CD4-positive, alpha-beta memory T cell (primary cell): ENCODE data around the gene GRPR. TPM values are rescaled to one million over a fixed set of nuclear protein-coding genes. Genes with fewer than 3 reads are reported as not detected.
A peak's percentile ranks its signal among the peaks of the same experiment; 100 is the strongest.

Experiments used
- CTCF ChIA-PET: fragments of 350-600 bp; sonication (Branson Sonifier 250); formaldehyde crosslinking; loops from one replicate; lab custom pipeline; 2021; ENCODE audit warnings: inconsistent platforms; ENCODE audit not compliant: partially characterized antibody; lab: Charles Lee
- POLR2A ChIA-PET: fragments of 350-600 bp; sonication (Branson Sonifier 250); formaldehyde crosslinking; loops from one replicate; lab custom pipeline; 2021; ENCODE audit not compliant: partially characterized antibody; lab: Charles Lee
- DNase-seq, 5 donors: peaks; one replicate each; pipeline versions ENCODE4 v3.0.0 to v3.0.0-alpha.2; 2020 to 2022; ENCODE audit warnings: mixed read lengths in 1 of 5
- H3K27ac ChIP-seq: one replicate; pipeline ENCODE4 v1.7.0; 2013; ENCODE audit warnings: low read depth, low read length
- H3K27me3 ChIP-seq: 2 replicates; pipeline ENCODE4 v1.7.0; 2013; ENCODE audit warnings: mild to moderate bottlenecking, low read length, moderate library complexity; ENCODE audit not compliant: insufficient read depth
- H3K36me3 ChIP-seq: 2 replicates; pipeline ENCODE4 v1.7.0; 2013; ENCODE audit warnings: mild to moderate bottlenecking, low read length, moderate library complexity; ENCODE audit not compliant: insufficient read depth
- H3K4me1 ChIP-seq: 2 replicates; pipeline ENCODE4 v1.7.0; 2013; ENCODE audit warnings: mild to moderate bottlenecking, low read length, moderate library complexity; ENCODE audit not compliant: insufficient read depth
- H3K4me3 ChIP-seq, 2 donors: one replicate each; pipeline ENCODE4 v1.7.0; 2013; ENCODE audit warnings: low read length in 2 of 2, mild to moderate bottlenecking in 1 of 2
- H3K9me3 ChIP-seq, 2 donors: one replicate each; pipeline ENCODE4 v1.7.0; 2013; ENCODE audit warnings: low read length in 2 of 2, control low read depth in 1 of 2; ENCODE audit not compliant: control insufficient read depth in 1 of 2
- H3K27ac Mint-ChIP-seq, 7 donors: one replicate each; pipeline ENCODE4 v1.8.0; 2020 to 2021; ENCODE audit warnings: mixed read lengths in 7 of 7, mild to moderate bottlenecking in 6 of 7, inconsistent platforms in 3 of 7, moderate library complexity in 3 of 7
- H3K27me3 Mint-ChIP-seq, 2 donors: one replicate each; pipeline ENCODE4 v1.8.0; 2020 to 2021; ENCODE audit warnings: mixed read lengths in 2 of 2
- H3K36me3 Mint-ChIP-seq, 2 donors: one replicate each; pipeline ENCODE4 v1.8.0; 2020 to 2021; ENCODE audit warnings: mixed read lengths in 2 of 2, inconsistent platforms in 1 of 2, mild to moderate bottlenecking in 1 of 2
- H3K4me1 Mint-ChIP-seq, 4 donors: one replicate each; pipeline ENCODE4 v1.8.0; 2020 to 2021; ENCODE audit warnings: mixed read lengths in 4 of 4, mild to moderate bottlenecking in 1 of 4
- H3K4me3 Mint-ChIP-seq, 8 donors: one replicate each; pipeline ENCODE4 v1.8.0; 2020 to 2021; ENCODE audit warnings: mixed read lengths in 8 of 8, mild to moderate bottlenecking in 7 of 8, moderate library complexity in 6 of 8, inconsistent platforms in 3 of 8
- H3K9me3 Mint-ChIP-seq, 8 donors: one replicate each; pipeline ENCODE4 v1.8.0; 2020 to 2021; ENCODE audit warnings: mixed read lengths in 8 of 8, mild to moderate bottlenecking in 5 of 8, inconsistent platforms in 3 of 8, moderate library complexity in 1 of 8
- intact Hi-C: fragments of 100-400 bp; cut with micrococcal nuclease; formaldehyde crosslinking; loops from one replicate; pipeline ENCODE4 v1.15.1; 2023
- polyA plus RNA-seq, 2 donors: library from polyadenylated mRNA; unstranded; fragments of 300-500 nt; fragmentation: Illumina TruSeq; gene quantifications; one replicate each; pipeline ENCODE4 v1.2.3, GENCODE V29; 2021
- total RNA-seq, 2 experiments: library from RNA; stranded (reverse); gene quantifications; one replicate each; pipeline ENCODE4 v1.2.3, GENCODE V29; 2021

The GRPR gene
- total and polyA plus RNA-seq, 4 experiments from 2014 or later: 0.23 to 0.33 (median 0.24) TPM; not detected in 1

GRCh38 chrX:16089086-16089485, 34.3 kb upstream of the GRPR start:
- H3K27ac Mint-ChIP-seq: no peak overlapping the region
- no peak overlapping the region for H3K4me3 ChIP-seq
- H3K9me3 ChIP-seq: no peaks in the 10 kb centered on the region
- peaks cover 0 to 6% (median 0%) of the 10 kb centered on the region in 8 donors for H3K9me3 Mint-ChIP-seq
- no peaks in the 10 kb centered on the region for H3K4me1 Mint-ChIP-seq
- no peaks in the 10 kb centered on the region for H3K27me3 ChIP-seq
- ChIA-PET POLR2A (no interaction called here), CTCF (no interaction called here)
- no peaks in the 10 kb centered on the region for H3K36me3 ChIP-seq
- H3K4me1 ChIP-seq: no peaks in the 10 kb centered on the region
- H3K27me3 Mint-ChIP-seq: peaks cover 9 to 13% of the 10 kb centered on the region in 2 donors
- no peak for DNase-seq
- no peak overlapping the region for H3K4me3 Mint-ChIP-seq
- no peaks in the 10 kb centered on the region for H3K36me3 Mint-ChIP-seq
- no peak overlapping the region for H3K27ac ChIP-seq
- intact Hi-C loops: no loop called here

DNA sequence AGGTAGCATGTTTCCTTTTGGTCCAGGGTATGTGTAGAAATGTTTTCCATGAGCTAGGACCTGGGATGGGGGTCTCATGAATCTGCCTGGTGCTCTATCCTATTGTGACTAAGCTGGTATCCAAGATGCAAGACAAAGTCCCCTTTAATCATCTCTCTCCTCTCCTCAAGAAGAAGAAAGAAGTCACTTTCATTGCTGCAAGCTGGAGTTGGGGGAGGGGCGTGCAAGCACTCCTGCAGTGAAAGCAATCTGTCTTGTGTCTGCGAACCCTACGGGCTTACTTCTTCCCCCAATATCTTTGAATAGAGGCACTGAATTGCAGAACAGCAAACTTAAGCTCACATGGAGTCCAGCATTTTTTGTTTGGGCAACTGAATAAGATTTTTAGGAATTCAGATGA, 27.2 kb upstream of the GRPR start:
- no peak for DNase-seq
- H3K4me3 Mint-ChIP-seq: no peak overlapping the region
- Histone ChIP-seq H3K4me3 (no peak overlapping the region), H3K9me3 (no peaks in the 10 kb centered on the region), H3K27me3 (no peaks in the 10 kb centered on the region), H3K36me3 (no peaks in the 10 kb centered on the region), H3K27ac (no peak overlapping the region), H3K4me1 (no peaks in the 10 kb centered on the region)
- no peaks in the 10 kb centered on the region for H3K4me1 Mint-ChIP-seq
- peaks cover 10 to 12% of the 10 kb centered on the region in 2 donors for H3K27me3 Mint-ChIP-seq
- ChIA-PET POLR2A (no interaction called here), CTCF (no interaction called here)
- intact Hi-C loops: no loop called here
- no peak overlapping the region for H3K27ac Mint-ChIP-seq
- H3K36me3 Mint-ChIP-seq: no peaks in the 10 kb centered on the region
- H3K9me3 Mint-ChIP-seq: peaks cover 0 to 10% (median 4%) of the 10 kb centered on the region in 8 donors

DNA sequence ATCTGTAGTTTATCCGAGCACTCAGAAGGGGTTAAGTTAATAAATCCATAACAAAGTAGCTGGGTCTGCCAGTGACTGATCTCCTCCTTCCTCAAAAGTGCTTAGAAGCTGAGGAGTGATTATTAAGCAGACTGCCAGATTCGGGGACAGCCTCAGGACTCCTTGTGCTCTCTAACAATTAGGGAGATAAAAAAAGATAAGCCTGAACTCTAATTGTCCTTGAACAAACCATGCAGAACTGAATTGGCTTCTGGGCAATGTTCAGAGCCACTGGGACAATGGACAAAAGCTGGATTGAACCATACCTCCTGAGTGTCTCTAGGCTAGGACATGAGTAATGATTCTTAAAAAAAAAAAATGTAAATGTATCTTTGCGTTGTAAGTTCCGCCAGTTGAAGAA, 22.7 kb upstream of the GRPR start:
- intact Hi-C loops: no loop called here
- no peaks in the 10 kb centered on the region for H3K36me3 ChIP-seq
- Mint-ChIP-seq H3K9me3 (peaks cover 0 to 11% (median 0%) of the 10 kb centered on the region in 8 donors), H3K4me3 (no peak overlapping the region), H3K4me1 (no peaks in the 10 kb centered on the region), H3K27ac (no peak overlapping the region), H3K36me3 (no peaks in the 10 kb centered on the region), H3K27me3 (peaks cover 3 to 5% of the 10 kb centered on the region in 2 donors)
- no peaks in the 10 kb centered on the region for H3K9me3 ChIP-seq
- ChIA-PET CTCF (no interaction called here), POLR2A (no interaction called here)
- H3K4me3 ChIP-seq: no peak overlapping the region
- no peaks in the 10 kb centered on the region for H3K4me1 ChIP-seq
- no peak overlapping the region for H3K27ac ChIP-seq
- no peaks in the 10 kb centered on the region for H3K27me3 ChIP-seq
- no peak for DNase-seq

DNA sequence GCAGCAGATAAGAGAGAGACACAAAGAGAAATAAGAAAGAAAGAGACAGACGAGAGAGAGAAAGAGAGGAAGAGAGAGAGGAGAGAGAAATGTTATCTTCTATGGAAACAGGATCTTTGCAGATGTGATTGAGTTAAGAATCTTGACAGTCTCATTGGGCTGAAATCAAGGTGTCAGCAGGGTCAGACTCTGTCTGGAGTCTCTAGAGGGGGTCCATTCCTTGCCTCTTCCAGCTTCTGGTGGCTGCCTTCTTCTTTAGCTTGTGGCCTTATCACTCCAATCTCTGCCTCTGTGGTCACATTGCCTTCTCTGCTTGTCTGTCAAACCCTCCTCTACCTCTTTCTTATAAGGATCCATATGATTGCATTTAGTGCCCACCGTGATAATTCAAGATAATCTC, 21.8 kb upstream of the GRPR start:
- CTCF ChIA-PET: no interaction called here
- H3K4me3 ChIP-seq: no peak overlapping the region
- Mint-ChIP-seq H3K27ac (peak overlapping the region in 1 of 7 donors; percentile 54), H3K4me3 (no peak overlapping the region), H3K9me3 (peaks cover 0 to 10% (median 0%) of the 10 kb centered on the region in 8 donors), H3K4me1 (no peaks in the 10 kb centered on the region), H3K36me3 (no peaks in the 10 kb centered on the region), H3K27me3 (peaks cover 3 to 5% of the 10 kb centered on the region in 2 donors)
- H3K9me3 ChIP-seq: no peaks in the 10 kb centered on the region
- POLR2A ChIA-PET: no interaction called here
- intact Hi-C loops: no loop called here
- no peaks in the 10 kb centered on the region for H3K27me3 ChIP-seq
- DNase-seq: no peak
- H3K4me1 ChIP-seq: no peaks in the 10 kb centered on the region
- no peaks in the 10 kb centered on the region for H3K36me3 ChIP-seq
- no peak overlapping the region for H3K27ac ChIP-seq

DNA sequence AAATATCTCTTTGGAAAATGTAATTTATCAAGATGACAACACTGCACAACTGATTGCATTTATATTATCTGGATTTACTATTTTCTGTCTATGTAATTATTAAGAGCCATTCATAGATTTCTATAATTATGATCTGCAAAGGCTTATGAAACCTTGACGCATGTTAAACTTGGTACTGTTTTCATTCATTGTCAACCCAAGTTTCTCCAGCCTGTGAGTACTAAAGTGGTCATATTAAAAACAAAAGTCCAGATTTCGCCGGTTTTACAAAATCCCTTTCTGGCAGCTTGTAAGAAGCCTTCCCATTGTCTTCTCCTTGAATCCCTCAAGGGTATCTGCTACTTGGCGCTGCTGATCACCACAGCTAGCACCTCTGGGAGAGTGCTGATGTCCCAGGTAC, 19.7 kb upstream of the GRPR start:
- Histone ChIP-seq H3K27me3 (no peaks in the 10 kb centered on the region), H3K36me3 (no peaks in the 10 kb centered on the region), H3K4me3 (no peak overlapping the region), H3K4me1 (no peaks in the 10 kb centered on the region), H3K27ac (no peak overlapping the region), H3K9me3 (no peaks in the 10 kb centered on the region)
- H3K4me1 Mint-ChIP-seq: no peaks in the 10 kb centered on the region
- H3K9me3 Mint-ChIP-seq: peaks cover 0 to 10% (median 0%) of the 10 kb centered on the region in 8 donors
- H3K27ac Mint-ChIP-seq: no peak overlapping the region
- H3K27me3 Mint-ChIP-seq: peaks cover 5 to 7% of the 10 kb centered on the region in 2 donors
- CTCF ChIA-PET: interaction anchor here (0.7 kb wide), 1 partner anchor 634 kb away, joined by 4 read pairs; no protein-coding TSS in a partner anchor
- no peak for DNase-seq
- no peak overlapping the region for H3K4me3 Mint-ChIP-seq
- H3K36me3 Mint-ChIP-seq: no peaks in the 10 kb centered on the region
- POLR2A ChIA-PET: no interaction called here
- intact Hi-C loops: no loop called here

GRCh38 chrX:16112428-16112827, 10.9 kb upstream of the GRPR start:
- Mint-ChIP-seq H3K36me3 (no peaks in the 10 kb centered on the region), H3K27me3 (peaks cover 2 to 3% of the 10 kb centered on the region in 2 donors), H3K4me1 (no peaks in the 10 kb centered on the region), H3K27ac (no peak overlapping the region), H3K9me3 (peaks cover 0 to 5% (median under 1%) of the 10 kb centered on the region in 8 donors), H3K4me3 (no peak overlapping the region)
- CTCF ChIA-PET: interaction anchor here (0.6 to 2.6 kb wide), 2 partner anchors 8 to 10 kb away, joined by 4 to 8 read pairs; partner anchors contain the start of gene GRPR
- Histone ChIP-seq H3K36me3 (no peaks in the 10 kb centered on the region), H3K4me3 (no peak overlapping the region), H3K9me3 (no peaks in the 10 kb centered on the region), H3K4me1 (no peaks in the 10 kb centered on the region), H3K27me3 (no peaks in the 10 kb centered on the region), H3K27ac (no peak overlapping the region)
- intact Hi-C loops: no loop called here
- no peak for DNase-seq
- POLR2A ChIA-PET: no interaction called here

- no peaks in the 10 kb centered on the region for H3K27me3 Mint-ChIP-seq
- H3K4me1 ChIP-seq: no peaks in the 10 kb centered on the region
- no peak for DNase-seq
- H3K27ac Mint-ChIP-seq: no peak overlapping the region
- H3K4me3 ChIP-seq: no peak overlapping the region
- no peak overlapping the region for H3K27ac ChIP-seq
- no peaks in the 10 kb centered on the region for H3K36me3 Mint-ChIP-seq
- CTCF ChIA-PET: interaction anchor here (0.6 kb wide), 1 partner anchor 557 kb away, joined by 3 read pairs; no protein-coding TSS in a partner anchor
- H3K36me3 ChIP-seq: no peaks in the 10 kb centered on the region
- no peaks in the 10 kb centered on the region for H3K4me1 Mint-ChIP-seq
- POLR2A ChIA-PET: no interaction called here
- no peaks in the 10 kb centered on the region for H3K9me3 ChIP-seq
- intact Hi-C loops: no loop called here
- H3K27me3 ChIP-seq: no peaks in the 10 kb centered on the region
- peaks cover 0 to 7% (median 1%) of the 10 kb centered on the region in 8 donors for H3K9me3 Mint-ChIP-seq
- no peak overlapping the region for H3K4me3 Mint-ChIP-seq
These were observed 9.3 kb upstream of the GRPR start for GRCh38 chrX:16113978-16114565.
